ENCODE measurements around the gene CEP95. TPM values are rescaled to one million over a fixed set of nuclear protein-coding genes. Genes with fewer than 3 reads are reported as not detected.

Gene CEP95
- total and polyA plus RNA-seq, 10 of the 15 experiments (the other 5 are each of a cell fraction or from before 2014, with no cell fraction given) = 17.7 to 54.9 (median 29.6) TPM

GRCh38 chr17:64506576-64507412, at the start of gene CEP95 (continued):
- TF ChIP-seq ZBTB11 (CRISPR knock-in tag; IDR thresholded peaks at IDR 0.05) (peak; percentile 18; the same call in 1 of the 2 replicates), MAX (IDR thresholded peaks at IDR 0.05; ENCODE audit: low read depth, low read length) (peak; percentile 61), E2F8 (IDR thresholded peaks at IDR 0.05; ENCODE audit: low read depth, partially characterized antibody) (peak; percentile 87), SKIL (IDR thresholded peaks at IDR 0.05; ENCODE audit: low read depth, poor library complexity, severe bottlenecking) (peak; percentile 21), CHD4 (IDR thresholded peaks at IDR 0.05) (no peak), ATF7 (IDR thresholded peaks at IDR 0.05; ENCODE audit: low read depth) (peak; percentile 74), ZBTB4 (CRISPR knock-in tag; IDR thresholded peaks at IDR 0.05) (no peak), GATAD2B (conservative IDR thresholded peaks at IDR 0.05; ENCODE audit: low read depth) (peak; percentile 82), ZNF274 (IDR thresholded peaks at IDR 0.05; ENCODE audit: insufficient read depth, insufficient read length) (no peak), IRF5 (IDR thresholded peaks at IDR 0.05; ENCODE audit: borderline replicate concordance) (no peak), ZBED1 (IDR thresholded peaks at IDR 0.05; ENCODE audit: borderline replicate concordance) (no peak), BHLHE40 (IDR thresholded peaks at IDR 0.05; ENCODE audit: borderline replicate concordance in 1 of 2, low read depth in 2 of 2, low read length in 1 of 2) (peak; percentile 70 to 86), NBN (IDR thresholded peaks at IDR 0.05) (peak; percentile 97), SMAD1 (IDR thresholded peaks at IDR 0.05; ENCODE audit: low read depth, partially characterized antibody) (peak; percentile 10)

All from GM12878 (cell line).